Non-pigmented ciliary epithelial cell (primary cell): Measurements from ENCODE around the gene UXT.
"Not testable (repeated sequence)": the region's sequence is repeated elsewhere in the genome, so short reads cannot be mapped to it uniquely, and the experiment has no call there.

Source experiments
- DNase-seq: peaks from one replicate; pipeline ENCODE4 v3.0.0-alpha.2; 2010; ENCODE audit warnings: low read depth

Gene UXT

DNA sequence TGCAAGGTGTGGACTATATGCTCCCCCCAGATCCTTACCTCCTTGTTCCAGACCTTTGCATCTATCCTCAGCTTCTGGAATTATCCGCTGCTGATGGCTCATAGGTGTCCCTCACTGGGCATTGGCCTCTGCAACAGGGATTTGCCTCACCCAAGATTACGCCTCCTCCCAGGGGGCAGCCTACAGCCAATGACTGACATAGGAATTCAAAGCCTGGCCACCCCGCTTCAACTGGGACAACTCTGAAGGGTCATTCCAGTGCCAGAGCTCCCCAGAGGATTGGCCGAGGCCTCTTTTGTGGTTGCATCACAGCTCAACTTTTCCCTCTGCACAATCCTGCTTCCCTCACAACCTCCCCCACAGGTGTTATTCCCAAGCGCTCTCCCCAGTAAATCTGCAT, 44.4 kb downstream of the UXT start:
- no peak for DNase-seq

DNA sequence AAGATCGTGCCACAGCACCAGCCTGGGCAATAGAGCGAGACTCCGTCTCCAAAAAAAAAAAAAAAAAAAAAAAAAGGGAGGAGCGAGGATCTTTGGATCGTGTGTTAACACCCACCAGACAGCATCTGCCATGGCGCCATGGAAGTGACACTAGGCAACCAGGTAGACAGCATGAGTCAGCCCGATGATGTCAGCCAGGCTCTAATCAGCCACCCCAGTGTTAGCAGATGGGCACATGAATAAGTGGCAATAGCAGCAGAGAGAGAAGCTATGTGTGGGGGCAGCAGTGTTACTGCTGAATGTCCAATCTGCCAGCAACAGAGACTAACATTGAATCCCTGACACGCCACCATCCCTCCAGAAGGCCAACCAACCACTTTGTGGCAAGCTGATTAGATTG, 45.9 kb downstream of the UXT start:
- DNase-seq, result no peak

DNA sequence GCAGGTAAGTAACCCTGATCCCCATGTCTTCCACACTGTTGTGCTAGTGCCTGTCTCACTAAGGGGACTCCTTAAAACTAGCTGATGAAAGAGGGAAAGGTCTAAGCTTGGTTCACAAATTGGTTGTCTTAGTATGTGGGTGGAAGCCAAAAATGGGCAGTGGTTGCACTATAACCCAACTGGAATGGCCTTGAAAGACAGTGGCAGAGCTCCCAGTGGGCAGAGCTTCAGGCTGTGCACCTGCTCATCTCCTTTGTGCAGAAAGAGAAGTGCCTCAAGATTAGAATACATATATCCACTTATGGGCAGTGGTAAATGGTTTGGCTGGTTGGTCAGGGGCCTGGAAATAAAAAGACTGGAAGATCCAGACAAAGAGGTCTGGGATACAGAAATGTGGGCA, 46.6 kb downstream of the UXT start:
- DNase-seq, result no peak

DNA sequence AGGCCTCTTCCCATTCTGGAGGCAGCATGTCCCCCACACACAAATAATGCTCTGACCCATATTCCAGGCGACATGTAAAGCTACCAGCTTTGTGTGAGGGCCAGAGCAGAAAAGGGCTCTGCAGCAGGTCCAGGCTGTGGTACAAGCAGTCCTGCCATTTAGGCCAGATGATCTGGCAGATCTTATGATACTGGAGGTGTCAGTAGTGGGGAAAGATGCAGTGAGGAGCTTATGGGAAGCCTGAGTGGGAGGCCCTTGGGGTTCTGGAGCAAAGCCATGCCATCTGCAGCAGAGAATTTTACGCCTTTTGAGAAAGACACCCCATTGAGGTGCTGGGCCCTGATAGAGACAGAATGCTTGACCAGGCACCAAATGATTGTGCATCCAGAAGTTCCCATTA, 47.1 kb downstream of the UXT start:
- no peak for DNase-seq

DNA sequence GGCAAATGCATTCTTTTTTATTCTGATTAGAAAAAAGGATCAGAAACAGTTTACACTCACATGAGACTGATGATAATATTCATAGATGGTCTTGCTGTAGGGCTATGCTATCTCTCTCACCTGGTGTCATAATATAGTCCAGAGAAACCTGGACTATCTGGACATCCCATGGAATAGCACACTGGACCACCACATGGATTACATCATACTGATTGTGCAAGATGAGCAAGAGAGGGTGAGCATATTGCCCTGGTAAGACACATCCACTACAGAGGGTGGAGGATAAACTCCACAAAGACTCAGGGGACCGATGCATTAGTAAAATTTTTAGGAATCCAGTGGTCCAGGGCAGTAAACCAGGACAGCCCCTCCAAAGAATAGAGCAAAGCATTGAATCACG, 47.5 kb downstream of the UXT start:
- no peak for DNase-seq

DNA sequence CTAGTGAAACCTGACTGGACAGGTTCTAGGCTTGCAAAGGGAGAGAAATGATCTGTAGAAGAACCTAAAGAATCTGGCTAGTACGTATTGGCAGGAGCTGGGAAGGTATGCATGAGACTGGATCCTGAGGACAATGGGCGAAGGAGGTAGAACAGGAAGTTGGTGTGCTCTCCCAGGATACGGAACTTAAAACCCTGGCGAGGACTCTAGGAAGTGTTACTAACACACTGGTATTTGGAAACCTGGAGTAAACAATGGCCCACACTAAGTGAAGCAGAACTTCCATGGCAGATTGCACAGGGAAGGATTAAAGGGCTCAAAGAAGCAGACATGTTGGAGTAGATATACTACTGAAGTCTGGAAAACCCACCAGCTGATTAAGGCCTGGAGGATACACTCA, 48.5 kb downstream of the UXT start:
- no peak for DNase-seq

DNA sequence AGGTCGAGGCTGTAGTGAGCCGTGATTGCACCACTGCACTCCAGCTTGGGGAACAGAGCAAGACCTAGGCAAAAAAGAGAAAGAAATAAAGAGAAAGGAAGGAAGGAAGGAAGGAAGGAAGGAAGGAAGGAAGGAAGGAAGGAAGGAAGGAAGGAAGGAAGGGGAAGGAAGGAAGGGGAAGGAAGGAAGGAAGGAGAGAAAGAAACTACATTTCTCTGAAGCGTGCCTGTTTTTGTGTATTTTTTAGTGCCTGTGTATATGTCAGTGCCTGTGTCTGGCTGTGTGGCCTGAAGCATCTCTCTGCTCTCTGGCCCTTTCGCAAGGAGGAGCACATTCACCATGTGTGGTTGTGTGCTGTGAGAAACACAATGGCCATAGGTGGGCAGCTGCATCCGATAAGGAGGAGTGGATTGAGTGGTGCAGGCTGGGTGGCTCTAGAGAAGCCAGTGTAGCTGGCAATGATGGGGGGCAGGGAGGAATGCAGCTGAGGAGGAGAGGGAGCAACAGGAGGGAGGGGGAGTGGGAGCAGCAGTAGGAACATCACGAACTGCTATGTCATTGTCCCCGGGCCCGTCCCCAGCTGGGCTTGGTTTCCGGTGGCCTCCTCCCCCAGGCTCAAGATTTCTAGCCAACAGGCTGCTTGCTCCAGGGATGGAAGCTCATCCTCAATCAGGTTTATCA, 50.7 kb downstream of the UXT start:
- no peak for DNase-seq

DNA sequence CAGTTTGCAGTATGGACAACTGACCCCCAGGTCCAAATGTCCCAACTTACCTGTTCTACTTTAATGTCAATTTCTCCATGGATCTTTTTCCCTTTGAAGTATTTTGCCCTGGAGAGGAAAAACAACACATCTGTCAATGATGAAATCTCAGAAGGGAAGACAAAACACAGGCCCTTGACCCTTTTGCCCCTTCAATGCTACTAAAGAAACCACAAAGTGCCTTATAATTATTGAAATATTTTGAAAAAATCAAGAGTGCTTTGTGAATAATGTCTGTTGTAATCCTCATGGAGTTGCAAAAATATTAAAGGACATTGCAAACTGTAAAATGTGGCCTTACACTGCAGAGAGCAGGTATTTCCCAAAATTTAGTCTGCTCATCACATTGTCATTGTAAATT, 51.9 kb downstream of the UXT start:
- DNase-seq, result no peak

DNA sequence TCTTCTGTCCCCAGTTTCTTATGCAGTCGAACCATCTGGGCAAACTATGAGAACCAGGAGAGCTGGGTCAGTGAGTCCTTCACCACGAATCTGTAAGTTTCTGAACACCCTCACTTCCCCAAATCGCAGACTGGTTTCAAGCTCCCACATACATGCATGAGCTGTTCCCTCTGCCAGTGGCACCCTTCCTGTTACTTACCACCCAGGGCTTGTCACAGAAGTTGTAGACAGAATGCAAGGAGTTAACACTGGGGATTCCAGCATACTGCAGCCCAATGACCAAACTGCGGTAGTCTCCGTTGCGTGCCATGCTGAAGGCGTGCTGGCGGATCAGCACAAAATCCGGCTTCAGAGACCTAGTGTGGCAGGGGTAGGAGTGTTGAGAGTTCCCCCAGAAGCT, 54.0 kb downstream of the UXT start:
- DNase-seq, result no peak

DNA sequence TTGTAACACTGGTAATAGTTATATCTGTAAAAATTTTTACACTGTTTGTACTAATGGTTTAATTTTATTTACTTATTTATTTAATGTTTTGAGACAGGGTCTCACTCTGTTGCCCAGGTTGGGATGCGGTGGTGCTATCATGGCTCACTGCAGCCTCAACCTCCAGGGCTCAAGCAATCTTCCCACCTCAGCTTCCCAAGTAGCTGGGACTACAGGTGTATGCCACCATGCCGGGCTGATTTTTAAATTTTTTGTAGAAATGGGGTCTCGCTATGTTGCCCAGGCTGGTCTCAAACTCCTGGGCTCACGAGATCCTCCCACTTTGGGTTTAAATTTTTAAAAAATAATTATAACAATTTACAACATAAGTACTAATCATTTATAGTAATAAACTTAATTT, 55.9 kb downstream of the UXT start:
- not testable (repeated sequence) for DNase-seq
